GM21423 (cell line): ENCODE measurements around the gene MACF1.

Experiments used
- ATAC-seq: cut with Tn5 transposase; IDR thresholded peaks from one replicate; pipeline ENCODE4 v1.9.1; 2021; ENCODE audit warnings: mild to moderate bottlenecking, moderate library complexity; ENCODE audit not compliant: unreplicated experiment

The MACF1 gene

DNA sequence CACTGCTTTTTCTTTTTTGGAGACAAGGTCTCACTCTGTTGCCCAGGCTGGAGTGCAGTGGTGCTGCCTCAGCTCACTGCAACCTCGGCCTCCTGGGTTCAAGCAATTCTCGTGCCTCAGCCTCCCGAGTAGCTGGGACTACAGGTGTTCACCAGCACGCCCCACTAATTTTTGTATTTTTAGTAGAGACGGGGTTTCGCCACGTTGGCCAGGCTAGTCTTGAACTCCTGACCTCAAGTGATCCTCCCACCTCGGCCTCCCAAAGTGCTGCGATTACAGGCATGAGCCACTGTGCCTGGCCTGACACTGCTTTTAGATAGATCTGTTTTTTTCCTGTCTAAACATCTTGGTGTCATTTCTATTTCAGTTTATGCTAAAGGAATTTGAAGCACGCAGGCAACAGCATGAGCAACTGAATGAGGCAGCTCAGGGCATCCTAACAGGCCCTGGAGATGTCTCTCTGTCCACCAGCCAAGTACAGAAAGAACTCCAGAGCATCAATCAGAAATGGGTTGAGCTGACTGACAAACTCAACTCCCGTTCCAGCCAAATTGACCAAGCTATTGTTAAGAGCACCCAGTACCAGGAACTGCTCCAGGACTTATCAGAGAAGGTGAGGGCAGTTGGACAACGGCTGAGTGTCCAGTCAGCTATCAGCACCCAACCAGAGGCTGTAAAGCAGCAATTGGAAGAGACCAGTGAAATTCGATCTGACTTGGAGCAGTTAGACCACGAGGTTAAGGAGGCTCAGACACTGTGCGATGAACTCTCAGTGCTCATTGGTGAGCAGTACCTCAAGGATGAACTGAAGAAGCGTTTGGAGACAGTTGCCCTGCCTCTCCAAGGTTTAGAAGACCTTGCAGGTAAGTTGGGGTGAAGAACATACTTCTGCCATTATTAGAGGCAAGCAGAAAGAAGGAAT, 180.8 kb downstream of the MACF1 start:
- no peak for ATAC-seq

- ATAC-seq = no peak
Measured at GRCh38 chr1:39386997-39387396, 182.5 kb downstream of the MACF1 start.

- no peak for ATAC-seq
Measured at GRCh38 chr1:39387452-39387851, 183.0 kb downstream of the MACF1 start.

DNA sequence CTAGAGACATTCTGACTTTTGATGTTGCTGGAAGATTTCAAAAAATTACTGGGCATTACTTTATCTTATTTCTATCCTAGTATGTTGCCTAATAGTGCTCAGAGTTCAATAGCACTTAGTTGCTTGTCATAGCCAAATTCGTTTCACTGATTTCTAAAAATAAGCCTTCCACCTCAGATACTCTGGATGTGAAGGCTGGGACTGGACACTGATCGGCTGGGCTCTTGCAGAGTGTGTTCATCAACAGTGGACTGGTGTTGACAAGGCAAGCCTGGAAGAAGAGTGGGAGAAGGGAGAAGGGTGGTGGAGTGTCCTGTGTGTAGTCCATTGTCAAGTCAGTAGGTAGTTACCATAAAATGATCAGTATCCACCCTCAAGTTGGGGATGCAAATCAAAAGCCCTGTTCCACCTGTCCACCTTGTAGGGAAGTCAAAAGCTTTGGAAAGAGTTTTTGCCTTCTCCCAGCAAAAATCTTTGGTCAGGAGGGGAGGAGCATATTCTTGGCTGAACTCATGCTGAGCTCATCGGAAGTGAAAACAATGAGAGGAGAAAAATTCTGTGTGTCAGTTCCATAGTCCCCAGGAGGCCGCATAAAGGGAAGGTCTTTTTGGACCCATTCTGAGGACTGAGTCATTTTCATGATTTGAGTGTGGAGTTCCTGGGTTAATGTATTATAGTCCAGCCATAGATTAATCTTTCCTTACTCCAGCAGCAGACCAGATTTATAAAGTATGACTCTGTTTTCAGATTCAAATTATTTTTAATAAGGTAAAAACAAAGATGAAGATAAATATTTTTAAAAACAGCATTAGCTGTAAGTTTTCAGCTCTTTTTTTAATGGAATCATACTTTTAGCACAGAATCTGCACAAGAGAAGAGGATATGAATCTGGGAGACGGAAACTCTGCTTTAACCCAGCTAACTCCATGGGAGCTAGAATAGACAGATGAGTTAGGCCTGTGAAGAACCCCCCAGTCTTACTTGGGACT, 187.5 kb downstream of the MACF1 start:
- no peak for ATAC-seq

GRCh38 chr1:39392851-39393573, 188.5 kb downstream of the MACF1 start:
- ATAC-seq = no peak

DNA sequence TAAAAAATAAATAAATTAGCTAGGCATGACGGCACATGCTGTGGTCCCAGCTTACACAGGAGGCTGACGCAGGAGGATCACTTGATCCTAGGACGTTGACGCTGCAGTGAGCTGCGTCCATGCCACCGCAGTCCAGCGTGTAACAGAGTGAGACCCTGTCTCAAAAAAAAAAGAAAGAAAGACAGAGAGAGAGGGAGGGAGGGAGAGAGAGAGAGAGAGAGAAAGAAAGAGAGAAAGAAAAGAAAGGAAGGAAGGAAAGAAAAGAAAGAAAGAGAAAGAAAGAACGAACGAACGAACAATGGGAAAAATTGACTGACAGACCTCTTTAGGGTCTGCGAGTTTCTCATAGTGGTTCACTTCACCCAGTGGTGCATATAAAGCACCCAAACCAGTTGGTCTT, 189.2 kb downstream of the MACF1 start:
- no peak for ATAC-seq

DNA sequence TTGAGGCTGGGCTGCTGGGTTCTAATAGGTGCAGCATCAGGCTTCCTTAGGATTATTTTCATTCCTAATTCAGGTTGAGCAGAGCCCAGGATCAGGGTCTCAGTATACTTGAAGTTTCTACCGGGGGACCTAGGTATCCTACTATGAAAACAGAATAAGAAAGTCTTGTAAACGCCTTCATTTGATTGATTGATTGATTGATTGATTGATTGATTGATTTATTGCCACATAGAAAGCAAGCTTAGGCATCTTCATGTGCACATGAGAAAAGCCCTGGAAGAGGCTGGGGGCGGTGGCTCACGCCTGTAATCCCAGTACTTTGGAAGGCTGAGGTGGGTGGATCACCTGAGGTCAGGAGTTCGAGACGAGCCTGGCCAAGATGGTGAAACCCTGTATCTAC, 189.6 kb downstream of the MACF1 start:
- ATAC-seq = no peak

DNA sequence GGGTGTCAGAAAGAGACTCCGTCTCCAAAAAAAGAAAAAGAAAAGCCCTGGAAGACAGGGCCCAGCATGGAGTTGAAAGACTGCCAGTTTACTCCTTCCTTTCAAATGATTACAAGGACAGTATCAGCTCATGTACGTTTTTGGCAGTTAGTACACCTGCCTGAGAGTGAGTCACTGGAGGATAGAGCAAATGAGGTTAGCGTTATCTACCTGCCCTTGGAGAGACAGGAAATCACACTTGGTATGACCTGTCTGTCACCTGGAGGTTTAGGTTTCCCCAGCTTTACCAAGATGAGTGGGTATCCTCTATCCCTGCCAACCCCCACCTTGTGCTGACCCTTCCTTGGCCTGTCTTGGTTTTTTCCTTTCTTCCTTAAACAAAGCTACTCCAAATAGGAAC, 190.1 kb downstream of the MACF1 start:
- no peak for ATAC-seq

- ATAC-seq = no peak
Measured at GRCh38 chr1:39395357-39395831, 190.9 kb downstream of the MACF1 start.

DNA sequence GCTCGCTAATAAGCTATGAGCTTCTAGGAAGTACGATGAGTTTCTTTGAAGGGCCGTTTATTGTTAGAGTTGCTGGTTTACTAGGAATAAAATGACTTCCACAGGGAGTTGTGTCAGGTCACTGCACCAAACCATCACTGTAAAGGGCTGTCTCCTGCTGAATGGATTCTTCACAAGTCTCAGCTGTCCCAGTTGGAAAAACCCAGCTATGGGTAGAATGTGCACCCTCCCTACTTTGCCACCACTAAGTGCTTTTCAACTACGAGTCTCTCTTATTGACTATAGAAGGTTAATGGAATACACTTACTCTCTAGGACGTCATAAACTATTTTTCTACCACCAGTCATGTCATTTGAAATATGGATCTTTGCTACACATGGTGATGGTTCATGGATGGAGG, 192.2 kb downstream of the MACF1 start:
- no peak for ATAC-seq

- ATAC-seq = no peak
Measured at GRCh38 chr1:39397487-39397886, 193.0 kb downstream of the MACF1 start.

DNA sequence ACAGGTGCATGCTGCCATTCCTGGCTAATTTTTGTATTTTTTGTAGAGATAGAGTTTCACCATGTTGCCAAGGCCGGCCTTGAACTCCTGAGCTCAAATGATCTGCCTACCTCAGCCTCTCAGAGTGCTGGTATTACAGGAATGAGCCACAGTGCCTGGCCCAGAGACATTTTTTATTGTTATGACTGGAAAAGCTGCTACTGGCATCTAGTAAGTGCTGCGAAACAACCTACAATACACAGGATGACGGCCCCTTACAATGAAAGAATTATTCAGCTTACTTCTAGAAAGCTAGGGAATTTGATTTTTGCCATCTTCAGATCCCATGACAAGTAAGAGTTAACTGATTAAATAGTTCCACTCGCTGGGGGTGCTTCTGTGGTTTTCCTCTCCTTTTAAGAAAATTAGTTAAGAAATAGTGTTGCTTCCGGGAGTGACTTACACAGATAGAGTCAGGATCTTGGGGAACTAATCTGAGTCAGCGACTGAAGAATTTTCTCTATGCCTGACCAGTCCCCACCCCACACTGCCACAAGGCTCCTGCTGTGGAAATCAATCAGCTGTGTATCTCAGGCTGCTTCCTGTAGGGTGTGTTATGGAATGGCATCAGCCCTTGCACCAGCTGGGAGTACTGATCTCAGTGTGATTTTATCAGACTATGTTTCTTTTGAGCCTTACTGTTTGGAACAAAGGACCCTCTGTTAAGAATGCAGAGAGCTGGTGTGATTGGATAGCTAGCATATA, 194.0 kb downstream of the MACF1 start:
- ATAC-seq = no peak

DNA sequence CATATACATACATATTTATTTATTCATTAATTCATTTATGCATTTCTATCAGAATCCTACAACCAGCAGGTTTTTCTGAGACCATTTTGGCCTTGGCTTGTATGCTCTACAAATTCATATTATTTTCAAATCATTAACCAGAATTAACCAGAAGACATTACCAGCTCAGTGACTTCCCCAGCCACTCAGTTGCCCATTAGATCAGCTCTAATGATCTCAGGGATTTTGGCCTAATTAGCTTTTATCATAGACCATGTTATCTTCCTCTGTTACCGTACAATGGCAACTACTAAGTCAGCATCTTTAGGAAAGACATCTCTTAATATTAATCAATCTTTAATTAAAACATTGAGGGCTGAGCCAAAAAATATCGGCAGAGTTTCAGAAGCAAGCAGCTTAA, 196.6 kb downstream of the MACF1 start:
- no peak for ATAC-seq

- ATAC-seq = no peak
Measured at GRCh38 chr1:39404876-39405275, 200.4 kb downstream of the MACF1 start.

- no peak for ATAC-seq
Measured at GRCh38 chr1:39405358-39405757, 200.9 kb downstream of the MACF1 start.

DNA sequence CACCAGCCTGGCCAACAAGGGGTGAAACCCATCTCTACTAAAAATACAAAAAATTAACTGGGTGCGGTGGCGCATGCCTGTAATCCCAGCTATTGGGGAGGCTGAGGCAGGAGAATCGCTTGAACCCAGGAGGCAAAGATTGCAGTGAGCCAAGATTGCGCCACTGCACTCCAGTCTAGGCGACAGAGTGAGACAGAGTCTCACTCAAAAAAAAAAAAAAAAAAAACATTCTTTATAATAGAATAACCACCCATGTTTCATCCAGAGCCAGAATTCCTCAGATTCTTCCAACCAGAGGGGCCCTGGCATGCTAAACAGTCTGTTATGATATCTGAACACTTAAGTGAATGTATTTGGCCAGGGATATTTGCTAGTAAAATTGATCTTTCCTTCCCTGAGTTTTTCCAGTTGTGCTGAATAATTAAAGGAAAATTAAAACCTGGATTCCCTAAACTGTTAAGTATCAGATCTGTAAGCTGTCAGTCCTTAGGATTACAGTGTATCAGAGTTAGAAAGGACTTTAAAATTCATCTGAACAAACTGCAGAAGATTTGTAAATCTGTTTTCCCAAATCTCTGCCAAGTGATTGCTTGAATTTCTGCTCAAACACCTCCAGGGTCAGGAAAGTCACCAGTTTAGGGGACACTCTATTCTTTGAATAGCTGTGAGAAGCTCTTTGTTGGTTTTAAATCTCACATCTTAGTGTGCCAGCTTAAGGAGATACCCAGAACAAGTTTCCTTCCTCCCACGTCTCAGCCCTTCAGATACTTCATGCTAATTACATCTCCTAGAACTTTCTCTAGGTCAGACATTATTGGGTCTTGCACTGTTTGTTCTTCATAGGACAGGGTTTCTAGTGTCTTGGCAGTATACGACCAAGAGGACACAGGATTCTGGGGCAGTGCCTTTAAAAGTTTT, 202.3 kb downstream of the MACF1 start:
- ATAC-seq = no peak

- ATAC-seq = no peak
Measured at GRCh38 chr1:39407510-39407895, 203.0 kb downstream of the MACF1 start.

DNA sequence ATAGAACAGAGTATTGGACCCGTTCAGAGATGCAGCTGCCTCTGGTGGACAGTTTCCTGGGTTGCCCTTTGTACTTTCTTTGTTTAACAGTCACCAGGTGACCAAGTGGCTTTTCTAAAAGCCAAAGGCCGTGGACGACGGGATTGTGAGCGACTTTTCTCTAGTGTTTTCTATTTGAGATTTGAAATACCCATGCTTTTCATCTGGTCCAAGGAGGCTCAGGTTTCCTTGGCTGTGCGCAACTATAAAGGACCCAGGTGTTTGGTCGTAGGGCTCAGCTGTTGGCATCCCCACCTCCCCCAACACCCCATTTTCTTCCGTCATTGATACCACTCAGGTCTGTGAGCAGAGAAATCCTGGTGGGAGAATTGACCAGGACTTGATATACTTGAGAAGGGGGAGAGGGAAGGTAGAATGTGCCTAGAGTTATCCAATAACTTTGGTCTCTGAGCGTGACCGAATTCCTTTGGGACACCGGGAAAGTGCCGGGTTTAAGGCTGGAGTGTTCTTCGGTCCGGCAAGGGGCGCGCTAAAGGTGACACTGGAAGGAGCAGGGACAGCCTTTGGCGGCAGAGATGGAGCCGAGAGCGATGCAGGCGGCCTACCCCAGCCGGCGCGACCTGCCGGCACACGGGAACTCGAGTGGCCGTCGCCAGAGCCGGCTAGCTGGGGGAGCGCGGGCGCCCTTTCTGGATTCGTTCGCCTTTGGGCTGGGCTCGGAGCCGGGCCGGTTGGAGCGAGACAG, 203.6 kb downstream of the MACF1 start:
- ATAC-seq = no peak
